ENCODE measurements around the gene AHCYL2. TPM values are rescaled to one million over a fixed set of nuclear protein-coding genes. Genes with fewer than 3 reads are reported as not detected.
"Not testable (repeated sequence)": the region's sequence is repeated elsewhere in the genome, so short reads cannot be mapped to it uniquely, and the experiment has no call there.

AHCYL2 gene
- total RNA-seq, 4 donors from 2014 or later = 33.5 to 61.2 (median 41.7) TPM

DNA sequence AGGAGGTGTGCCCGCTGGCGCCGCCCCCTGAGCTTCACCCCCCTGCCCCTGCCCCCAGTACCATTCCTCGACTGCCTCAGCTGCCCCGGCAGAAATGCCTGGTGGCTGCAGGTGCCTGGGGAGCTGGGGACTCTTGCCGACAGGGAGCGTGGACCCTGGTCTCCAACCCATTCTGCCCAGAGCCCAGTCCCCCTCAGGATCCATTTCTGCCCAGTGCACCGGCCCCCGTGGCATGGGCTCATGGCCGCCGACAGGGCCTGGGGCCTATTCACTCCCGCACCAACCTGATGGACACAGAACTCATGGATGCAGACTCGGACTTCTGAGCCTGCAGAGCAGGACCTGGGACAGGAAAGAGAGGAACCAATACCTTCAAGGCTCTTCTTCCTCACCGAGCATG lies 12.7 kb upstream of the AHCYL2 start:
- Histone ChIP-seq H3K36me3 (peaks cover 26% of the 10 kb centered on the region), H3K9me3 (no peaks in the 10 kb centered on the region), H3K27ac (no peak overlapping the region), H3K4me1 (no peaks in the 10 kb centered on the region), H3K27me3 (no peaks in the 10 kb centered on the region), H3K4me3 (no peak overlapping the region)
- TF ChIP-seq POLR2AphosphoS5 (IDR thresholded peaks at IDR 0.05) (no peak), POLR2A (IDR thresholded peaks at IDR 0.05) (no peak), EP300 (IDR thresholded peaks at IDR 0.05) (no peak)
- TF ChIP-seq, protein P1, sequence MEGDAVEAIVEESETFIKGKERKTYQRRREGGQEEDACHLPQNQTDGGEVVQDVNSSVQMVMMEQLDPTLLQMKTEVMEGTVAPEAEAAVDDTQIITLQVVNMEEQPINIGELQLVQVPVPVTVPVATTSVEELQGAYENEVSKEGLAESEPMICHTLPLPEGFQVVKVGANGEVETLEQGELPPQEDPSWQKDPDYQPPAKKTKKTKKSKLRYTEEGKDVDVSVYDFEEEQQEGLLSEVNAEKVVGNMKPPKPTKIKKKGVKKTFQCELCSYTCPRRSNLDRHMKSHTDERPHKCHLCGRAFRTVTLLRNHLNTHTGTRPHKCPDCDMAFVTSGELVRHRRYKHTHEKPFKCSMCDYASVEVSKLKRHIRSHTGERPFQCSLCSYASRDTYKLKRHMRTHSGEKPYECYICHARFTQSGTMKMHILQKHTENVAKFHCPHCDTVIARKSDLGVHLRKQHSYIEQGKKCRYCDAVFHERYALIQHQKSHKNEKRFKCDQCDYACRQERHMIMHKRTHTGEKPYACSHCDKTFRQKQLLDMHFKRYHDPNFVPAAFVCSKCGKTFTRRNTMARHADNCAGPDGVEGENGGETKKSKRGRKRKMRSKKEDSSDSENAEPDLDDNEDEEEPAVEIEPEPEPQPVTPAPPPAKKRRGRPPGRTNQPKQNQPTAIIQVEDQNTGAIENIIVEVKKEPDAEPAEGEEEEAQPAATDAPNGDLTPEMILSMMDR (IDR thresholded peaks at IDR 0.05) = no peak
- 94% methylated on average over 12 of the region's 14 CpGs for WGBS
- DNase-seq (ENCODE audit: low spot score in 2 of 2) = no peak

GRCh38 chr7:129212596-129212995 lies 12.2 kb upstream of the AHCYL2 start:
- Histone ChIP-seq H3K27me3 (no peaks in the 10 kb centered on the region), H3K36me3 (peaks cover 22% of the 10 kb centered on the region), H3K4me3 (no peak overlapping the region), H3K4me1 (no peaks in the 10 kb centered on the region), H3K27ac (no peak overlapping the region), H3K9me3 (no peaks in the 10 kb centered on the region)
- DNase-seq (ENCODE audit: low spot score in 2 of 2) = no peak
- TF ChIP-seq POLR2A (IDR thresholded peaks at IDR 0.05) (no peak), EP300 (IDR thresholded peaks at IDR 0.05) (no peak), POLR2AphosphoS5 (IDR thresholded peaks at IDR 0.05) (no peak)
- TF ChIP-seq, protein P1 (IDR thresholded peaks at IDR 0.05) = no peak
- WGBS = 79% methylated on average over 3 of the region's 4 CpGs

DNA sequence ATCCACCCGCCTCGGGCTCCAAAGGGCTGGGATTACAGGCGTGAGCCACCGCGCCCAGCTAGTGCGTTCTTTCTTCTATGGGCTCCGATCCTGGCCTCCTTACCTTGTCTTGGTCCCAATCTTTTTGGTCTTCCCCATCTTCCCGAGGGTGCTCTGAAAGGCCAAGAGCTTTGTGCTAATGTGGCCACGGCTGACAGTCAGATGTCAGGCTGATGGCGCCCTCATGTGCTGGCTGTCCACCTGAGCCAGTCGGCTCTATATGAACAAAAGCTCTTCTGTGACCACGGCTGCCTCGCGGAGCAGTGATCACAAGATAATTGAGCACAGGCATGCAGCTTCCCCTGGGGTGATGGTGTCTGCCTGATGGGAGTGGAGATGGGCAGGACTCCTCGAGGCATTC lies 11.0 kb upstream of the AHCYL2 start:
- no peak overlapping the region for H3K27ac ChIP-seq
- TF ChIP-seq POLR2AphosphoS5 (IDR thresholded peaks at IDR 0.05) = no peak
- TF ChIP-seq POLR2A (IDR thresholded peaks at IDR 0.05) = no peak
- TF ChIP-seq EP300 (IDR thresholded peaks at IDR 0.05) = no peak
- TF ChIP-seq, protein P1 (IDR thresholded peaks at IDR 0.05) = no peak
- 52% methylated on average over 14 of the region's 15 CpGs for WGBS

GRCh38 chr7:129215691-129216090 lies 9.1 kb upstream of the AHCYL2 start:
- WGBS = 93% methylated on average over 3 of the region's 15 CpGs
- H3K9me3 ChIP-seq; H3K27me3 ChIP-seq; H3K4me1 ChIP-seq; DNase-seq (ENCODE audit: low spot score in 2 of 2); H3K4me3 ChIP-seq; H3K27ac ChIP-seq: not testable (repeated sequence)
- peaks cover 12% of the 10 kb centered on the region for H3K36me3 ChIP-seq

More for the DNA sequence above, 11.0 kb upstream of the AHCYL2 start:
- Histone ChIP-seq H3K36me3 (peaks cover 18% of the 10 kb centered on the region), H3K9me3 (no peaks in the 10 kb centered on the region), H3K27me3 (no peaks in the 10 kb centered on the region), H3K4me1 (peaks cover 5% of the 10 kb centered on the region), H3K4me3 (no peak overlapping the region)
- DNase-seq (ENCODE audit: low spot score in 2 of 2) = no peak

DNA sequence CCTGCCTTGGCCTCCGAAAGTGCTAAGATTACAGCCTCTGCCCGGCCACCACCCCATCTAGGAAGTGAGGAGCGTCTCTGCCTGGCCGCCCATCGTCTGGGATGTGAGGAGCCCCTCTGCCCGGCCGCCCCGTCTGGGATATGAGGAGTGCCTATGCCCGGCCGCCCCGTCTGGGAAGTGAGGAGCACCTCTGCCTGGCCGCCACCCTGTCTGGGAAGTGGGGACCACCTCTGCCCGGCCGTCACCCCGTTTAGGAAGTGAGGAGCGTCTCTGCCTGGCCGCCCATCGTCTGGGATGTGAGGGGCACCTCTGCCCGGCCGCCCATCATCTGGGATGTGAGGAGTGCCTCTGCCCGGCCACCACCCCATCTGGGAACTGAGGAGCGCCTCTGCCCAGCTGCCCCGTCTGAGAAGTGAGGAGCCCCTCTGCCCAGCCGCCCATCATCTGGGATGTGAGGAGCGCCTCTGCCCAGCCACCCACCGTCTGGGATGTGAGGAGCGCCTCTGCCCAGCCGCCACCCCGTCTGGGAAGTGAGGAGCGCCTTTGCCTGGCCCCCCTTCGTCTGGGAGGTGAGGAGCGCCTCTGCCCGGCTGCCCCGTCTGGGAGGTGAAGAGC lies 8.6 kb upstream of the AHCYL2 start:
- not testable (repeated sequence) for H3K4me1 ChIP-seq; H3K27ac ChIP-seq; H3K27me3 ChIP-seq; DNase-seq (ENCODE audit: low spot score in 2 of 2); H3K4me3 ChIP-seq; H3K9me3 ChIP-seq
- 94% methylated on average over 19 of the region's 34 CpGs for WGBS
- H3K36me3 ChIP-seq = peaks cover 12% of the 10 kb centered on the region

- not testable (repeated sequence) for H3K4me1 ChIP-seq; H3K9me3 ChIP-seq; H3K27me3 ChIP-seq; DNase-seq (ENCODE audit: low spot score in 2 of 2); H3K27ac ChIP-seq; H3K4me3 ChIP-seq; H3K36me3 ChIP-seq
- 84% methylated on average over 8 of the region's 8 CpGs for WGBS
These were observed 7.9 kb upstream of the AHCYL2 start for GRCh38 chr7:129216821-129217416.
